K562 (cell line): ENCODE measurements around the gene SLC12A6. TPM values are rescaled to one million over a fixed set of nuclear protein-coding genes. Genes with fewer than 3 reads are reported as not detected.
A peak's percentile ranks its signal among the peaks of the same experiment; 100 is the strongest.

Source experiments
- ARID2 ChIP-seq: fragments of 450-650 bp; IDR thresholded peaks from 2 replicates; pipeline ENCODE4 v1.6.1; 2017; ENCODE audit warnings: antibody characterized with exemption, mild to moderate bottlenecking
- ATF1 ChIP-seq, 2 experiments: fragments of 450-650 bp in 1 of 2; IDR thresholded peaks; 2 replicates each; pipeline ENCODE4 v1.6.1; 2016; ENCODE audit warnings: missing compliant biosample characterization in 1 of 2, missing genetic modification characterization in 1 of 2
- CBX3 ChIP-seq, 2 experiments: IDR thresholded peaks; 1 replicate in 1 of 2; 2 replicates in 1 of 2; pipeline ENCODE4 v1.6.1; 2012; ENCODE audit warnings: inconsistent platforms in 2 of 2, low read length in 2 of 2, borderline replicate concordance in 1 of 2, control low read depth in 1 of 2
- CBX5 ChIP-seq: IDR thresholded peaks from 2 replicates; pipeline ENCODE4 v1.6.1; 2014; ENCODE audit warnings: low read depth, borderline replicate concordance
- EP400 ChIP-seq: fragments of 450-650 bp; IDR thresholded peaks from 2 replicates; pipeline ENCODE4 v1.6.1; 2017; ENCODE audit warnings: antibody characterized with exemption, mild to moderate bottlenecking, moderate library complexity
- EZH2 ChIP-seq: IDR thresholded peaks from 2 replicates; pipeline ENCODE4 v1.6.1; 2012; ENCODE audit warnings: low read depth, mild to moderate bottlenecking, inconsistent platforms, low read length, borderline replicate concordance
- FOXM1 ChIP-seq, 2 experiments: fragments of 450-650 bp in 1 of 2; sonication (generic) in 1 of 2; formaldehyde crosslinking in 1 of 2; IDR thresholded peaks; 2 replicates each; pipeline versions ENCODE4 v1.6.1 to v1.9.0; 2017 to 2022; ENCODE audit warnings: low read depth in 2 of 2, mild to moderate bottlenecking in 2 of 2, missing genetic modification reagents in 1 of 2, moderate library complexity in 1 of 2
- HIVEP1 ChIP-seq: fragments of 250-450 bp; sonication (Bioruptor Pico); IDR thresholded peaks from 2 replicates; pipeline ENCODE4 v1.4.0; 2020; ENCODE audit warnings: mild to moderate bottlenecking
- HMGN3 ChIP-seq: IDR thresholded peaks from 2 replicates; pipeline ENCODE4 v1.6.1; 2011; ENCODE audit warnings: borderline replicate concordance, low read depth, mild to moderate bottlenecking, mixed read lengths, low read length; ENCODE audit not compliant: insufficient read length; ENCODE audit errors: extremely low read depth
- ILK ChIP-seq: fragments of 450-650 bp; IDR thresholded peaks from 2 replicates; pipeline ENCODE4 v1.6.1; 2016; ENCODE audit warnings: missing genetic modification characterization, low read depth, mild to moderate bottlenecking, missing compliant biosample characterization, moderate library complexity, borderline replicate concordance
- KLF1 ChIP-seq: fragments of 450-650 bp; IDR thresholded peaks from 2 replicates; pipeline ENCODE4 v1.6.1; 2016; ENCODE audit warnings: missing genetic modification characterization, missing compliant biosample characterization
- NFE2L1 ChIP-seq: fragments of 450-650 bp; IDR thresholded peaks from 2 replicates; pipeline ENCODE4 v1.6.1; 2016; ENCODE audit warnings: missing genetic modification characterization, low read depth, mild to moderate bottlenecking, missing compliant biosample characterization, moderate library complexity, borderline replicate concordance
- NONO ChIP-seq, 2 experiments: fragments of 200-400 bp in 1 of 2; fragments of 450-650 bp in 1 of 2; formaldehyde crosslinking in 1 of 2; IDR thresholded peaks; 2 replicates each; pipeline ENCODE4 v1.6.1; 2017; ENCODE audit warnings: low read depth in 2 of 2, mild to moderate bottlenecking in 2 of 2, moderate library complexity in 2 of 2, low read length in 1 of 2
- SETDB1 ChIP-seq: IDR thresholded peaks from one replicate; pipeline ENCODE4 v1.6.1; 2012; ENCODE audit warnings: low read length, control low read depth, inconsistent platforms
- SUPT5H ChIP-seq: fragments of 450-650 bp; IDR thresholded peaks from 2 replicates; pipeline ENCODE4 v1.6.1; 2016
- YY1 ChIP-seq, 3 experiments: IDR thresholded peaks; 2 replicates each; pipeline ENCODE4 v1.6.1; 2011; ENCODE audit warnings: low read length in 2 of 3, mild to moderate bottlenecking in 2 of 3, moderate library complexity in 2 of 3, borderline replicate concordance in 1 of 3, control low read depth in 1 of 3, low read depth in 1 of 3; ENCODE audit not compliant: insufficient read depth in 3 of 3, insufficient replicate concordance in 2 of 3, control insufficient read depth in 1 of 3, insufficient read length in 1 of 3; ENCODE audit errors: extremely low read depth in 1 of 3
- ZBTB49 ChIP-seq: sonication (generic); formaldehyde crosslinking; IDR thresholded peaks from 2 replicates; pipeline ENCODE4 v1.8.0; 2022; ENCODE audit warnings: missing genetic modification reagents, mild to moderate bottlenecking, borderline replicate concordance
- polyA plus RNA-seq, 8 experiments: library from polyadenylated mRNA; depleted of rRNA in 4 of 8; stranded (reverse) in 5 of 8; unstranded in 3 of 8; fragments of >200 nt; fragmentation: Nextera tagmentation in 2 of 8; fragmentation: Illumina TruSeq in 1 of 8; extraction: Ambion mirVana in 2 of 8; extraction: Trizol in 1 of 8; gene quantifications; 2 replicates each; pipeline versions ENCODE4 v1.2.1 to v1.2.3, GENCODE V29; 2011 to 2014; ENCODE audit warnings: inconsistent platforms in 1 of 8, missing spikeins in 1 of 8
- total RNA-seq, 7 experiments: library from RNA; depleted of rRNA in 6 of 7; stranded (reverse); fragments of >200 nt in 6 of 7; fragmentation: Illumina TruSeq in 2 of 7; extraction: Trizol in 2 of 7; gene quantifications; 2 replicates each; pipeline versions ENCODE4 v1.2.1 to v1.2.3, GENCODE V29; 2011 to 2021; ENCODE audit warnings: low replicate concordance in 1 of 7
- TF ChIP-seq, protein P1 (sequence below): fragments of 200-800 bp; sonication (Bioruptor generic); IDR thresholded peaks from 2 replicates; pipeline ENCODE4 v1.6.1; 2016; ENCODE audit warnings: missing genetic modification characterization, missing compliant biosample characterization

The SLC12A6 gene
- total and polyA plus RNA-seq, 9 of the 15 experiments (the other 6 are each of a cell fraction or from before 2014, with no cell fraction given) = 1.4 to 16.4 (median 6.7) TPM

DNA sequence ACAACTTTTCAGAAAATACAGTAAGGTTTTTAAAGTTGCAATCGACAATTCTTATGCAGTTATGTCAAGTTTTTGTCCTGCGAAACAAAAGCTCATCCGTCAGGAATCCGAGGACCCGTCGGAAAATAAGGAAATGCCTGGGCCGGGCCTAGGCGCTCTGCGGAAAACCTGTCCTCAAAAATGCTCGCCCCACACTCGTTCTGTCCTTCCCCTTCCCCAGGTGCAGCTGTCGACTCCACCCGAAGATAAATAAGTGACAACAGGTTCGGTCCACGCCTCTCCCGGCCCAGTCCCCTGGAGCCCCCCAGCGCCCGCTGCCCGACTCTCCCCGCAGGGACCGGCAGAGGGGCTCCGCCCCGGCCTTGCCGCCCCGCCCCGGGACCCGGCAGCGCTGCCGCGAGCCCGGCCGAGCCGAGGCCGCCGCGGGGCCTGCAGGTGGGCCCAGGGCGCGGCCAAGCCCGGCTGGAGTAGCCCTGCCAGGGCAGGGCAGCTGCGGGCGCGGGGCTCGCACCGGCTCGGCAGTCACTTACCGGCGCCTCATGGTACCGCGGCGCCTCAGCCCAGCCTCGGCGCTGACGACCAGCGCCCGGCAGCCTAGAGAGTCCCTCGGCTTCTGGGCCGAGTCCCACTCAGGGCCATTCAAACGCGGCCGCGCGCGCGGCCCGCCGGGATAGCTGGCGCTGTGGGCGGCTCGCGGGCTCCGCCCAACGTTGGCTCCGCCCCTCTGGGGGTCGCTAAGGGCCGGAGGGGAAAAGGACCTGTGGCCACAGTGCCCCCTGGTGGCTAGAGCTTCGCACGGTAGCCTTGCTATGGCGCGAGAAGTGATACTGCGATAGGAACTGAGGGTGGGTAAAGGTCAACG lies 127.9 kb downstream of the SLC12A6 start, which contains the start of gene KATNBL1 (continued):
- TF ChIP-seq, protein P1, sequence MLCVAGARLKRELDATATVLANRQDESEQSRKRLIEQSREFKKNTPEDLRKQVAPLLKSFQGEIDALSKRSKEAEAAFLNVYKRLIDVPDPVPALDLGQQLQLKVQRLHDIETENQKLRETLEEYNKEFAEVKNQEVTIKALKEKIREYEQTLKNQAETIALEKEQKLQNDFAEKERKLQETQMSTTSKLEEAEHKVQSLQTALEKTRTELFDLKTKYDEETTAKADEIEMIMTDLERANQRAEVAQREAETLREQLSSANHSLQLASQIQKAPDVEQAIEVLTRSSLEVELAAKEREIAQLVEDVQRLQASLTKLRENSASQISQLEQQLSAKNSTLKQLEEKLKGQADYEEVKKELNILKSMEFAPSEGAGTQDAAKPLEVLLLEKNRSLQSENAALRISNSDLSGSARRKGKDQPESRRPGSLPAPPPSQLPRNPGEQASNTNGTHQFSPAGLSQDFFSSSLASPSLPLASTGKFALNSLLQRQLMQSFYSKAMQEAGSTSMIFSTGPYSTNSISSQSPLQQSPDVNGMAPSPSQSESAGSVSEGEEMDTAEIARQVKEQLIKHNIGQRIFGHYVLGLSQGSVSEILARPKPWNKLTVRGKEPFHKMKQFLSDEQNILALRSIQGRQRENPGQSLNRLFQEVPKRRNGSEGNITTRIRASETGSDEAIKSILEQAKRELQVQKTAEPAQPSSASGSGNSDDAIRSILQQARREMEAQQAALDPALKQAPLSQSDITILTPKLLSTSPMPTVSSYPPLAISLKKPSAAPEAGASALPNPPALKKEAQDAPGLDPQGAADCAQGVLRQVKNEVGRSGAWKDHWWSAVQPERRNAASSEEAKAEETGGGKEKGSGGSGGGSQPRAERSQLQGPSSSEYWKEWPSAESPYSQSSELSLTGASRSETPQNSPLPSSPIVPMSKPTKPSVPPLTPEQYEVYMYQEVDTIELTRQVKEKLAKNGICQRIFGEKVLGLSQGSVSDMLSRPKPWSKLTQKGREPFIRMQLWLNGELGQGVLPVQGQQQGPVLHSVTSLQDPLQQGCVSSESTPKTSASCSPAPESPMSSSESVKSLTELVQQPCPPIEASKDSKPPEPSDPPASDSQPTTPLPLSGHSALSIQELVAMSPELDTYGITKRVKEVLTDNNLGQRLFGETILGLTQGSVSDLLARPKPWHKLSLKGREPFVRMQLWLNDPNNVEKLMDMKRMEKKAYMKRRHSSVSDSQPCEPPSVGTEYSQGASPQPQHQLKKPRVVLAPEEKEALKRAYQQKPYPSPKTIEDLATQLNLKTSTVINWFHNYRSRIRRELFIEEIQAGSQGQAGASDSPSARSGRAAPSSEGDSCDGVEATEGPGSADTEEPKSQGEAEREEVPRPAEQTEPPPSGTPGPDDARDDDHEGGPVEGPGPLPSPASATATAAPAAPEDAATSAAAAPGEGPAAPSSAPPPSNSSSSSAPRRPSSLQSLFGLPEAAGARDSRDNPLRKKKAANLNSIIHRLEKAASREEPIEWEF (CRISPR knock-in tag) = no peak
- TF ChIP-seq ZBTB49 (CRISPR knock-in tag) = no peak
- TF ChIP-seq FOXM1 (IDR thresholded peaks at IDR 0.05; ENCODE audit: low read depth) = no peak
- TF ChIP-seq FOXM1 (CRISPR knock-in tag; IDR thresholded peaks at IDR 0.05; ENCODE audit: low read depth) = no peak
- TF ChIP-seq HMGN3 = peak; percentile 85
- no peak for TF ChIP-seq SETDB1
- TF ChIP-seq EZH2 = no peak
- no peak for TF ChIP-seq ATF1 (CRISPR knock-in tag; IDR thresholded peaks at IDR 0.05)
- peak; percentile 66 for TF ChIP-seq ATF1 (tag; IDR thresholded peaks at IDR 0.05)
- peak; percentile 73; the same call in 1 of the 2 replicates for TF ChIP-seq ARID2
- peak; percentile 37 to 87 (median 82) for TF ChIP-seq YY1 (IDR thresholded peaks at IDR 0.05; ENCODE audit: borderline replicate concordance in 1 of 3, control insufficient read depth in 1 of 3, extremely low read depth in 1 of 3, insufficient read depth in 3 of 3, insufficient read length in 1 of 3, insufficient replicate concordance in 2 of 3, low read depth in 1 of 3, low read length in 2 of 3)
- TF ChIP-seq HIVEP1 (CRISPR knock-in tag) = no peak
- no peak for TF ChIP-seq NFE2L1 (tag)
- no peak for TF ChIP-seq CBX5
- TF ChIP-seq EP400 = peak; percentile 69; the same call in 1 of the 2 replicates
- TF ChIP-seq NONO (IDR thresholded peaks at IDR 0.05; ENCODE audit: low read depth in 2 of 2, low read length in 1 of 2) = peak; percentile 95
- TF ChIP-seq CBX3 (IDR thresholded peaks at IDR 0.05; ENCODE audit: borderline replicate concordance in 1 of 2, low read length in 2 of 2) = peak in 1 of 2 experiments; percentile 37; a peak in 1 of 3 replicates
- TF ChIP-seq KLF1 (tag) = peak; percentile 76
- no peak for TF ChIP-seq ILK
- TF ChIP-seq SUPT5H = peak; percentile 88
